GM13977 (cell line): Measurements from ENCODE around the gene STRADB.
"Not testable (repeated sequence)": the region's sequence is repeated elsewhere in the genome, so short reads cannot be mapped to it uniquely, and the experiment has no call there.

ENCODE experiments used
- DNase-seq: peaks from one replicate; pipeline ENCODE4 v3.0.0; 2012; ENCODE audit warnings: low spot score
- CTCF ChIP-seq: IDR thresholded peaks from 2 replicates; pipeline ENCODE4 v1.5.1; 2012; ENCODE audit warnings: mild to moderate bottlenecking, control low read depth; ENCODE audit not compliant: insufficient read depth; ENCODE audit errors: extremely low read depth, missing control alignments
- in situ Hi-C: fragments of 300-500 bp; cut with MboI; formaldehyde crosslinking; loops from one replicate; pipeline ENCODE4 v1.12.0; 2022; ENCODE audit warnings: low sequenced_read_pairs, low pct_unique_long_range_greater_than_20kb, mixed read lengths, inconsistent platforms; ENCODE audit not compliant: unreplicated experiment

Gene STRADB

GRCh38 chr2:201430839-201431238, 20.7 kb upstream of the STRADB start:
- in situ Hi-C loops: no loop called here
- TF ChIP-seq CTCF: no peak
- DNase-seq: no peak

- no peak for DNase-seq
- in situ Hi-C loops: no loop called here
- TF ChIP-seq CTCF: no peak
Observed at GRCh38 chr2:201432038-201432620, 19.4 kb upstream of the STRADB start.

GRCh38 chr2:201432621-201433393, 18.7 kb upstream of the STRADB start:
- DNase-seq: no peak
- in situ Hi-C loops: no loop called here
- no peak for TF ChIP-seq CTCF

GRCh38 chr2:201433394-201433995, 18.0 kb upstream of the STRADB start:
- no peak for DNase-seq
- TF ChIP-seq CTCF: no peak
- in situ Hi-C loops: no loop called here

GRCh38 chr2:201436141-201436540, 15.4 kb upstream of the STRADB start:
- in situ Hi-C loops: no loop called here
- DNase-seq: no peak
- no peak for TF ChIP-seq CTCF

GRCh38 chr2:201439336-201439922, 12.1 kb upstream of the STRADB start:
- in situ Hi-C loops, DNase-seq: not testable (repeated sequence)

- TF ChIP-seq CTCF: no peak
- DNase-seq: no peak
- in situ Hi-C loops: no loop called here
Observed at GRCh38 chr2:201440182-201440581, 11.4 kb upstream of the STRADB start.
